ENCODE data around the gene PTGFRN. TPM values are rescaled to one million over a fixed set of nuclear protein-coding genes. Genes with fewer than 3 reads are reported as not detected.

PTGFRN gene
- total and polyA plus RNA-seq, 10 donors = 1.7 to 17.4 (median 10.6) TPM

GRCh38 chr1:116887212-116887611 is 22.5 kb upstream of the PTGFRN start:
- Histone ChIP-seq H3K27ac (no peak overlapping the region), H3K27me3 (replicated peaks in 1 of 7) (no peaks in the 10 kb centered on the region), H3K9me3 (no peaks in the 10 kb centered on the region), H3K36me3 (no peaks in the 10 kb centered on the region), H3K4me3 (no peak overlapping the region), H3K4me1 (peaks cover 0 to under 1% (median 0%) of the 10 kb centered on the region in 6 donors)
- TF ChIP-seq POLR2A (IDR thresholded peaks at IDR 0.05) (no peak), POLR2AphosphoS5 (IDR thresholded peaks at IDR 0.05) (no peak)
- TF ChIP-seq, protein P1, sequence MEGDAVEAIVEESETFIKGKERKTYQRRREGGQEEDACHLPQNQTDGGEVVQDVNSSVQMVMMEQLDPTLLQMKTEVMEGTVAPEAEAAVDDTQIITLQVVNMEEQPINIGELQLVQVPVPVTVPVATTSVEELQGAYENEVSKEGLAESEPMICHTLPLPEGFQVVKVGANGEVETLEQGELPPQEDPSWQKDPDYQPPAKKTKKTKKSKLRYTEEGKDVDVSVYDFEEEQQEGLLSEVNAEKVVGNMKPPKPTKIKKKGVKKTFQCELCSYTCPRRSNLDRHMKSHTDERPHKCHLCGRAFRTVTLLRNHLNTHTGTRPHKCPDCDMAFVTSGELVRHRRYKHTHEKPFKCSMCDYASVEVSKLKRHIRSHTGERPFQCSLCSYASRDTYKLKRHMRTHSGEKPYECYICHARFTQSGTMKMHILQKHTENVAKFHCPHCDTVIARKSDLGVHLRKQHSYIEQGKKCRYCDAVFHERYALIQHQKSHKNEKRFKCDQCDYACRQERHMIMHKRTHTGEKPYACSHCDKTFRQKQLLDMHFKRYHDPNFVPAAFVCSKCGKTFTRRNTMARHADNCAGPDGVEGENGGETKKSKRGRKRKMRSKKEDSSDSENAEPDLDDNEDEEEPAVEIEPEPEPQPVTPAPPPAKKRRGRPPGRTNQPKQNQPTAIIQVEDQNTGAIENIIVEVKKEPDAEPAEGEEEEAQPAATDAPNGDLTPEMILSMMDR (IDR thresholded peaks at IDR 0.05 in 8 of 11, conservative IDR thresholded peaks at IDR 0.05 in 3 of 11) = no peak
- intact Hi-C loops (cut with DNase I; ENCODE audit: low total_unique reads) = no loop called here
- 83 to 95% (median 90%) methylated on average over 3 of the region's 3 CpGs for WGBS, 5 donors
- no peak for DNase-seq

DNA sequence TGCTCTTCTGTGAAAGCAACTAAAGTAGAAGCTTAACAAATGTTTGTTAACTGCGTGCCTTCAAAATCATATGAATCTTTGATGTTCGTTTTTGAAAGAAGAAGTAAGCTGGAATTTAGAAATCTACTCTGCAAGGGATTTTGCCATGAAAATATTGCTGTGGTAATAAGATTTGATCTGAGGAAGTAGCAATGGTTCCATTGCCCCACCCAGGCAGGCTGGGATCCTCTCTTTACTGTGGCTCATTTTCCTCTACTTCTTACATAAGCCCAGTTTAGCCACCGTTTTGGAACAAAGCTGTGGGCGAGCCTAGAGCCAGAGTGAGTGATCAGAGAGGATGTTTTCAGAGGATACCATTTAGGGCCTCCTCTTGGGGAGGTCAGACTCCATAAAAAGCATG is 20.3 kb upstream of the PTGFRN start:
- Histone ChIP-seq H3K36me3 (no peaks in the 10 kb centered on the region), H3K27ac (no peak overlapping the region), H3K4me1 (peaks cover 0 to 6% (median 0%) of the 10 kb centered on the region in 6 donors), H3K4me3 (no peak overlapping the region), H3K27me3 (replicated peaks in 1 of 7) (peaks cover 0 to 11% (median 0%) of the 10 kb centered on the region in 7 donors), H3K9me3 (peaks cover 0 to 1% (median 0%) of the 10 kb centered on the region in 8 donors)
- DNase-seq = no peak
- intact Hi-C loops (cut with DNase I; ENCODE audit: low total_unique reads) = no loop called here
- TF ChIP-seq, protein P1 (IDR thresholded peaks at IDR 0.05 in 8 of 11, conservative IDR thresholded peaks at IDR 0.05 in 3 of 11) = no peak
- TF ChIP-seq POLR2A (IDR thresholded peaks at IDR 0.05) (no peak), POLR2AphosphoS5 (IDR thresholded peaks at IDR 0.05) (no peak)
- WGBS, 5 donors = 56 to 72% (median 61%) methylated on average over 4 of the region's 4 CpGs

- Histone ChIP-seq H3K36me3 (no peaks in the 10 kb centered on the region), H3K27me3 (replicated peaks in 1 of 7) (peaks cover 0 to 11% (median 0%) of the 10 kb centered on the region in 7 donors), H3K4me3 (no peak overlapping the region), H3K9me3 (peaks cover 0 to 15% (median 12%) of the 10 kb centered on the region in 8 donors), H3K27ac (no peak overlapping the region), H3K4me1 (peaks cover 0 to 6% (median 0%) of the 10 kb centered on the region in 6 donors)
- intact Hi-C loops (cut with DNase I; ENCODE audit: low total_unique reads) = no loop called here
- 42 to 75% (median 70%) methylated on average over 5 of the region's 5 CpGs for WGBS, 5 donors
- no peak for TF ChIP-seq POLR2A (IDR thresholded peaks at IDR 0.05)
- no peak for TF ChIP-seq POLR2AphosphoS5 (IDR thresholded peaks at IDR 0.05)
- TF ChIP-seq, protein P1 (IDR thresholded peaks at IDR 0.05 in 8 of 11, conservative IDR thresholded peaks at IDR 0.05 in 3 of 11) = no peak
- DNase-seq = no peak
Observed at GRCh38 chr1:116891396-116892079, 18.2 kb upstream of the PTGFRN start.

GRCh38 chr1:116895073-116895472 is 14.6 kb upstream of the PTGFRN start:
- WGBS, 5 donors = 38 to 50% (median 43%) methylated on average over 1 of the region's 1 CpG
- DNase-seq = no peak
- Histone ChIP-seq H3K27me3 (replicated peaks in 1 of 7) (peaks cover 0 to 16% (median 0%) of the 10 kb centered on the region in 7 donors), H3K4me3 (no peak overlapping the region), H3K27ac (no peak overlapping the region), H3K4me1 (peaks cover 0 to 6% (median 0%) of the 10 kb centered on the region in 6 donors), H3K36me3 (no peaks in the 10 kb centered on the region), H3K9me3 (peaks cover 0 to 15% (median 12%) of the 10 kb centered on the region in 8 donors)
- intact Hi-C loops (cut with DNase I; ENCODE audit: low total_unique reads) = no loop called here
- TF ChIP-seq, protein P1 (IDR thresholded peaks at IDR 0.05 in 8 of 11, conservative IDR thresholded peaks at IDR 0.05 in 3 of 11) = no peak
- TF ChIP-seq POLR2AphosphoS5 (IDR thresholded peaks at IDR 0.05) (no peak), POLR2A (IDR thresholded peaks at IDR 0.05) (no peak)

Data from spleen (tissue), 11 donors.